AG09319 (cell line): Measurements from ENCODE around the gene MMUT.
A peak's percentile ranks its signal among the peaks of the same experiment; 100 is the strongest.

ENCODE experiments used
- DNase-seq: peaks from one replicate; pipeline ENCODE4 v3.0.0-alpha.2; 2010; ENCODE audit warnings: low read depth; ENCODE audit errors: extremely low read depth
- TF ChIP-seq, protein P1 (sequence below): IDR thresholded peaks from 2 replicates; pipeline ENCODE4 v1.5.1; 2011; ENCODE audit warnings: low read depth, mild to moderate bottlenecking, inconsistent platforms, low read length, moderate library complexity

Gene MMUT

DNA sequence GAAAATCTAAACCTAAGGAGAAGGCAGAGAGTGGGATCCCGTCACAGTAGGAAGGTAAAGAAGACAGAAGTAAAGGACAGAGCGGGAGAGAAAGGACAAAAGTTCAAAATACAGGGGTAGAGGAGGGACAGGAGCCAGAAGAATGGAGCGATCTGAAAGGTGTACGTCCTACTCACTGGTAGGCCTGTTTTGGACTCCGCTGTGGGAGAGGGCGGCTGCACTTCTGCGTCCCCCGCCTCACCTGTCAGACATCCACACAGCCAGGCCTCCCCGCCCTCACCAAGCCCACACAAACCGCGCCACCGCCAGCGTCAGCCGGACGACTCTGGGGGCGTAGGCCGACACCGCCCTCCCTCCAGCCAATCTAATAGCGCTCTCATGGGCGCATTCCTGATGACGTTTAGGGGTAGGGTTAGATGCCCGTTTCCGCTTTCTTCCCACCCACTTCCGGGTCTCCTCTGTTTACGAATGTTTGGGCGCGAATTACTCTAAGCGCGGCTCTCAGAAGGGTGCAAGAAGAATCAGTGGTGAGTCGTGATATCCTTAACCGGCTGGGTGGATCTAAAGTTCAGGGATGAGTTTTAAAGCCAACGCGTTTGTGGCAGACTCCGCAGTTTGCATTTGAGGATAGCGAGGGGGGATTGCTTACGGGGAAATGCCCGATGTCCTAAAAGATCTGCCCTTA lies at the start of gene MMUT, which contains the start of gene CENPQ:
Gene MMUT (minus strand): TSS at position 327 of the 685 bp plus-strand sequence. CDS start 3,787 bp downstream, outside the sequence.
Gene CENPQ (plus strand): TSS at position 444 of the 685 bp plus-strand sequence. CDS start 6,807 bp downstream, outside the sequence.
- peak; percentile 70 for DNase-seq
- TF ChIP-seq, protein P1, sequence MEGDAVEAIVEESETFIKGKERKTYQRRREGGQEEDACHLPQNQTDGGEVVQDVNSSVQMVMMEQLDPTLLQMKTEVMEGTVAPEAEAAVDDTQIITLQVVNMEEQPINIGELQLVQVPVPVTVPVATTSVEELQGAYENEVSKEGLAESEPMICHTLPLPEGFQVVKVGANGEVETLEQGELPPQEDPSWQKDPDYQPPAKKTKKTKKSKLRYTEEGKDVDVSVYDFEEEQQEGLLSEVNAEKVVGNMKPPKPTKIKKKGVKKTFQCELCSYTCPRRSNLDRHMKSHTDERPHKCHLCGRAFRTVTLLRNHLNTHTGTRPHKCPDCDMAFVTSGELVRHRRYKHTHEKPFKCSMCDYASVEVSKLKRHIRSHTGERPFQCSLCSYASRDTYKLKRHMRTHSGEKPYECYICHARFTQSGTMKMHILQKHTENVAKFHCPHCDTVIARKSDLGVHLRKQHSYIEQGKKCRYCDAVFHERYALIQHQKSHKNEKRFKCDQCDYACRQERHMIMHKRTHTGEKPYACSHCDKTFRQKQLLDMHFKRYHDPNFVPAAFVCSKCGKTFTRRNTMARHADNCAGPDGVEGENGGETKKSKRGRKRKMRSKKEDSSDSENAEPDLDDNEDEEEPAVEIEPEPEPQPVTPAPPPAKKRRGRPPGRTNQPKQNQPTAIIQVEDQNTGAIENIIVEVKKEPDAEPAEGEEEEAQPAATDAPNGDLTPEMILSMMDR: no peak

DNA sequence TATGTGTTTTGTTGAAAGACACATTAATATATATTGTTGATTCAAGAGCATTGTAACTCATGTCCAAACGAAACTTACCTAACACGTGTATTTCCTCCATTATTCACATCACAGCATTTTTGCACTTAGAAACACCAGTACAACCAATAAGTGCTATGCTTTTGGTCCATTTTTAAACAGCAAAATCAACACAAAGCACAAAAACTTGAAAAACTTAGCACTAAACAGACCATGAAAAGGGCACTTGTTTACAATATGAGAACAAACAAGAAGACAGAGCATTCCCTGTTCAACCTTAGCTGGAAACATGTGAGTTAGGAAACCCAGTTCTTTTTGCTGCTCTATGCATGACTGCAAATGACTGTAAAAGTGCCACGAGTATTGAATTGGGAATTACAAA lies 46.3 kb upstream of the MMUT start:
- DNase-seq: no peak

DNA sequence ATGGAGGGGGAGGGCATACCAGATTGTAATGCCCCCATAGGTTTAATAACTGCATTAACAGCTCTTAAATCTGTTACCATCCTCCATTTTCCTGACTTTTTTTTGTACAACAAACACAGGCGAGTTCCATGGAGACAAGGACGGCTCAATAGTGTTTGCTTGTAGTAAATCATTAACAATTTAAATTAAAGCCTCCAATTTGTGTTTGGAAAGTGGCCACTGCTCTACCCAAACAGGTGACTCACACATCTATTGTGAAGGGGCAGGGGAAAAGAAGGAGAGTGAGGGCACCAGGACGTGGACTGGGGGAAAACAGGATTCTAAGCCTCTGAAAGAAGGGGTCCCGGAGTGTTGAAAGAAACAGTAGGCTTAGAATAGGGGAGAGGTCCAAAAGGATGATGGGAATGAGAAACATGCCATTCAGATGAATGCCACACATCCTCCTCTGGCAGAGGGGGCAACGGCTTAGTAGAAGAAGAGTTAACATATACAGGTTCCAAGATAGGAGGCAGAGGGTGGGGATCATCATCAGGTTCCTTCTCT lies 43.6 kb upstream of the MMUT start:
- TF ChIP-seq, protein P1: no peak
- no peak for DNase-seq

More for the DNA sequence above, 46.3 kb upstream of the MMUT start:
- TF ChIP-seq, protein P1: no peak

DNA sequence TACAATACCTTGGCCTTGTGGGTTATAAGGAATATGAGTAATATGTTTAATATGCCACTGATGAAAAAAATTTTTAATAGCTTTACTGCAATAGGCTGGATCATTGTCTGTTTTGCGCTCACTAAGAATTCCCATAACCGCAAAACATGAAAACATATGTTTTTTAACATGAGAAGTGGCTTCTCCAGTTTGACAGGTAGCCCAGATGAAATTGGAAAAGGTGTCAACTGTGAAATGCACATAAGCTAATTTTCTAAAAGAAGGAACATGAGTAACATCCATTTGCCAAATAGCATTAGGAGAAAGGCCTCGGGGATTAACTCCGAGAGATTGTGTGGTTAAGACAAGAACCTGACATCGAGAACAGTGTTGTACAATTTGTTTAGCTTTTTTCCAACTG lies 41.6 kb upstream of the MMUT start:
- DNase-seq: no peak
- TF ChIP-seq, protein P1: no peak

DNA sequence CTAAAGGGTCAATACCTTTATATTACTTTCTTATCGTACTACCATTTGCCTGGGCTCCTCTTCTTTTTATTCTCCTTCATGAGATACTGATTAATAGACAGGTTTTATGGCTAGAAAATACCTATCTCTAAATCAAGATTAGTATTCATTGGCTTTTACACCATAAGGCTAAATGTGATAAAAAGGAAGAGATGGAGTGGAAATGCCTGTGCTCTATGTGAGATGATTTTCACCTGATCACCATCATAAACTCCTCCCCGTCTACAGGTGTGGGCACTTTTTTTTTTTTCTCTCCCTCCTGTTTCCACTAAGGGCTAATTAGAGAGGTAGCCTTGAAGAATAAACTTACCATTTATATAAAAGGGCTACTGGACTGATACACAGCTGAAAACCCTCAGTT lies 36.6 kb upstream of the MMUT start, which contains the start of gene GLYATL3:
Gene GLYATL3 (plus strand): TSS at position 301 of the 400 bp plus-strand sequence. CDS start 12,068 bp downstream, outside the sequence.
- TF ChIP-seq, protein P1: no peak
- no peak for DNase-seq

DNA sequence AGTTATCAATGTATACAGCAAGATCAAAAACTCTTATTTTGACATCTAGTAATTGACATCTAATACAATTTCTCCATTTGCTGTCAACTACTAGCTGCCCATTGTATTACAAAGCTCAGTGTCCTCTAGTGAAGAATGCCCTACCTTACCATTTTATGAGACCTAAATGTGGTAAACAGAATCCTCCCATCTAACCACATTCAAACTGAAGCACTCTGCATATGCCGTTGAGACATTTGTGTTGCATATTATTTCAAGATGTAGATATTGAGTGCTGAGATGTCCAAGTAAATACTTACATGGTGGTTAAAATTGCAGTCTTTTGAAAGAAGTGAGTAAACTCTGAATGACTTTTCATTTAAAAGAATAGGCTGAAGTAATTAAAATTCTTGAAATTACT lies 36.1 kb upstream of the MMUT start:
- no peak for DNase-seq
- TF ChIP-seq, protein P1: no peak

DNA sequence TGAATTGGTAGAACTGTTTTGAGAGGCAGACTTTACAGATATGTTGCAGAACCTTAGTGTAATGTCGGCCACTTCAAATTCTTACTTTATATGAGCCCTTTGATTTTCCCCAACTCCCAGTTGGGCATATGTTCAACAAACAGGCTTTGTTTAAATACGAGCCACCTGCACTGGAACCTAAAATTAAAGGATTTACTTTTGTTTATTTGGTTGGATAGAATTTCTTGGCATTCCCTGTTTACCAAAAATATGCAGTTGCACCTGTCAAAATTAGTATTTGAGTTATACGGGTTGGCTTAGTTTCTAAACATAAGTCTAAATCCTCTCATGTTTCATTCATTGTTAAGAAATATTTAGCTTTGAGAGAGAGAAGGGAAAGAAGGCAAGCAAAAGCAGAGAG lies 34.3 kb upstream of the MMUT start:
- DNase-seq: no peak
- TF ChIP-seq, protein P1: no peak
